Natural killer cell (primary cell): Measurements from ENCODE around the gene TUFM. TPM values are rescaled to one million over a fixed set of nuclear protein-coding genes. Genes with fewer than 3 reads are reported as not detected.
"Not testable (repeated sequence)": the region's sequence is repeated elsewhere in the genome, so short reads cannot be mapped to it uniquely, and the experiment has no call there.

ENCODE experiments used
- ATAC-seq, 3 donors: fragments of 150-1000 bp in 2 of 3; fragments of 200-7000 bp in 1 of 3; cut with Tn5 transposase; 1 replicate in 1 of 3; 2 replicates in 2 of 3; pipeline ENCODE4 v1.10.0; 2021; ENCODE audit warnings: mild to moderate bottlenecking in 2 of 3, moderate library complexity in 2 of 3
- DNase-seq, 2 donors: peaks; one replicate each; pipeline versions ENCODE4 v3.0.0 to v3.0.0-alpha.2; 2013 to 2021; ENCODE audit warnings: mixed read lengths in 1 of 2
- H3K27ac ChIP-seq: one replicate; pipeline ENCODE4 v1.5.1; 2013; ENCODE audit warnings: mild to moderate bottlenecking, low read length
- H3K27me3 ChIP-seq: one replicate; pipeline ENCODE4 v1.6.1; 2013; ENCODE audit warnings: low read length; ENCODE audit not compliant: control insufficient read depth, insufficient read depth
- H3K36me3 ChIP-seq: one replicate; pipeline ENCODE4 v1.6.1; 2013; ENCODE audit warnings: low read length; ENCODE audit not compliant: control insufficient read depth, insufficient read depth
- H3K4me1 ChIP-seq: one replicate; pipeline ENCODE4 v1.6.1; 2013; ENCODE audit warnings: low read length; ENCODE audit not compliant: control insufficient read depth, insufficient read depth
- H3K4me3 ChIP-seq: one replicate; pipeline ENCODE4 v1.5.1; 2013; ENCODE audit warnings: low read length
- H3K9me3 ChIP-seq: one replicate; pipeline ENCODE4 v1.6.1; 2013; ENCODE audit warnings: low read length; ENCODE audit not compliant: control insufficient read depth, insufficient read depth
- H3K27ac Mint-ChIP-seq, 2 donors: one replicate each; pipeline ENCODE4 v1.8.0; 2022; ENCODE audit warnings: mild to moderate bottlenecking in 2 of 2, mixed read lengths in 2 of 2, moderate library complexity in 1 of 2
- H3K27me3 Mint-ChIP-seq, 2 donors: one replicate each; pipeline ENCODE4 v1.8.0; 2022; ENCODE audit warnings: low read depth in 2 of 2, mixed read lengths in 2 of 2
- H3K36me3 Mint-ChIP-seq: one replicate; pipeline ENCODE4 v1.8.0; 2022; ENCODE audit warnings: mixed read lengths
- H3K4me1 Mint-ChIP-seq, 2 donors: one replicate each; pipeline ENCODE4 v1.8.0; 2022; ENCODE audit warnings: mixed read lengths in 2 of 2
- H3K4me3 Mint-ChIP-seq: one replicate; pipeline ENCODE4 v1.8.0; 2022; ENCODE audit warnings: mild to moderate bottlenecking, moderate library complexity, mixed read lengths
- H3K9me3 Mint-ChIP-seq, 2 donors: one replicate each; pipeline ENCODE4 v1.8.0; 2022; ENCODE audit warnings: mixed read lengths in 2 of 2
- WGBS: methylation state at CpG from one replicate; pipeline ENCODE4 v1.1.7; 2013; ENCODE audit warnings: missing lambda C conversion rate; ENCODE audit not compliant: insufficient coverage; 5-methylcytosine and 5-hydroxymethylcytosine counted together
- intact Hi-C: fragments of 100-400 bp; cut with micrococcal nuclease; formaldehyde crosslinking; loops from one replicate; pipeline ENCODE4 v1.14.2; 2022
- total RNA-seq, 4 donors: library from RNA; stranded (reverse); fragments of 120-200 nt in 1 of 4; gene quantifications; one replicate each; pipeline versions ENCODE4 v1.2.3 to v1.2.4, GENCODE V29; 2013 to 2022
- TF ChIP-seq, protein P1 (sequence below): fragments of 200-600 bp; IDR thresholded peaks from one replicate; pipeline ENCODE4 v1.8.0; 2022; ENCODE audit warnings: antibody characterized with exemption

Gene TUFM
- total RNA-seq, 3 donors from 2014 or later (not counting 1 experiment from before 2014, with no cell fraction given), result 108 to 128 (median 118) TPM

DNA sequence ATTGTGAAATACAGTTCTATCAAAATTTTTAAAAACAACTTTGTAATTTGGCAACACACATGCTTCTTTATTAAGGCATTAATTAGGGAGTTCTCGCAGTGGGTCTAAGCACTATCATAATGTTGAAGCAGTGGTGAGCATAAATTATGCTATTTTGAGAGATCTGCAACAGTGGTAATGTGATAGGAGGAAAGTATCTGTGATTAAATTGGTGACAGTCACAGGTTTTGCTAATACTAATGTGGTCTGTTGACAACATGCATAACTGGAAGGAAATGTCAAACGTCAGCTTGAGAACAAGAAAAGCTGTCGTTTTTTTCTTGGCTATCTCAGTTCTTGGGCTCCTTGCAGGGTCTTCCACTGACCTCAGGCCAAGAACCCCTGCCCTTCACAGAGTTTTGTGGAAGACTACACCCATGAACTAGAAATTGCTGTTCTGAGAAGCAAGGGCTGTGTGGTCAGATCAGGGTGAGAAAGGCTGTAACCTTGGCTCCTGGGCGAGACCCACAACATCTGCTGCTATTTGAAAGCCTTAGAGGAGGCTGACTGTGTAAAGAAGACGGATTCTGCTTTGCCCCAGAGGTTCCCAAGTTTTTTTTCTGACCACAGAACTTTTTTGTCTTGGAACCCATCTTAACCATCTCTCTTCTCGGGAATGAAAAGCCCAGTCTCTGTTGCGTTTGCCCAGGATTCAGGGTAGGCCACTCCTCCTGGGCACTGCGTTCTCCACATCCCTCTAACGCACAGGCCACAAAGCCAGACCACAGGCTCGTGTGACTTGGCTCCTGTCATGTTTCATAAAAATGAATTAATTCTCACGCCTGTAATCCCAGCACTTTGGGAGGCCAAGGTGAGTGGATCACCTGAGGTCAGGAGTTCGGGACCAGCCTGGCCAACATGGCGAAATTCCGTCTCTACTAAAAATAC lies 46.1 kb upstream of the TUFM start:
- TF ChIP-seq, protein P1, sequence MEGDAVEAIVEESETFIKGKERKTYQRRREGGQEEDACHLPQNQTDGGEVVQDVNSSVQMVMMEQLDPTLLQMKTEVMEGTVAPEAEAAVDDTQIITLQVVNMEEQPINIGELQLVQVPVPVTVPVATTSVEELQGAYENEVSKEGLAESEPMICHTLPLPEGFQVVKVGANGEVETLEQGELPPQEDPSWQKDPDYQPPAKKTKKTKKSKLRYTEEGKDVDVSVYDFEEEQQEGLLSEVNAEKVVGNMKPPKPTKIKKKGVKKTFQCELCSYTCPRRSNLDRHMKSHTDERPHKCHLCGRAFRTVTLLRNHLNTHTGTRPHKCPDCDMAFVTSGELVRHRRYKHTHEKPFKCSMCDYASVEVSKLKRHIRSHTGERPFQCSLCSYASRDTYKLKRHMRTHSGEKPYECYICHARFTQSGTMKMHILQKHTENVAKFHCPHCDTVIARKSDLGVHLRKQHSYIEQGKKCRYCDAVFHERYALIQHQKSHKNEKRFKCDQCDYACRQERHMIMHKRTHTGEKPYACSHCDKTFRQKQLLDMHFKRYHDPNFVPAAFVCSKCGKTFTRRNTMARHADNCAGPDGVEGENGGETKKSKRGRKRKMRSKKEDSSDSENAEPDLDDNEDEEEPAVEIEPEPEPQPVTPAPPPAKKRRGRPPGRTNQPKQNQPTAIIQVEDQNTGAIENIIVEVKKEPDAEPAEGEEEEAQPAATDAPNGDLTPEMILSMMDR, result no peak
- H3K36me3 ChIP-seq, result no peaks in the 10 kb centered on the region
- peak overlapping the region; percentile 85 to 93 for H3K27ac Mint-ChIP-seq
- H3K27ac ChIP-seq, result peak overlapping the region; percentile 71
- intact Hi-C loops, result no loop called here
- H3K4me1 Mint-ChIP-seq, result peaks cover 21 to 23% of the 10 kb centered on the region in 2 donors
- peaks cover 28% of the 10 kb centered on the region for H3K4me1 ChIP-seq
- ATAC-seq, result peak; percentile 77 to 89 (median 81)
- no peaks in the 10 kb centered on the region for H3K9me3 Mint-ChIP-seq
- H3K27me3 Mint-ChIP-seq, result no peaks in the 10 kb centered on the region
- no peaks in the 10 kb centered on the region for H3K36me3 Mint-ChIP-seq
- H3K27me3 ChIP-seq, result no peaks in the 10 kb centered on the region
- peak in 1 of 2 donors; percentile 43 for DNase-seq
- no peak overlapping the region for H3K4me3 ChIP-seq
- H3K4me3 Mint-ChIP-seq, result peak overlapping the region; percentile 61
- 48% methylated on average over 14 of the region's 14 CpGs for WGBS
- no peaks in the 10 kb centered on the region for H3K9me3 ChIP-seq

DNA sequence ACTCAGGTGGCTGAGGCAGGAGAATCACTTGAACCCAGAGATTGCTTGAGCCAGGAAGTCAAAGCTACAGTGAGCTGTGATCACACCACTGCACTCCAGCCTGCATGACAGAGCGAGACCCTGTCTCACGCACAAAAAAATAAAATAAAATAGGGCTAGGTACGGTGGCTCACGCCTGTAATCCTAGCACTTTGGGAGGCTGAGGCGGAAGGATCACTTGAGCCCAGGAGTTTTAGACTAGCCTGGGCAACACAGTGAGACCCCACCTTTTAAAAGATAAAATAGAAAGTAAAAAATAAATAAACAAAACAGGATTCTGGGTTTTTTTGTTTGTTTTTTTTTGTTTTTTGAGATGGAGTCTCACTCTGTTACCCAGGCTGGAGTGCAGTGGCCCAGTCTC lies 44.2 kb upstream of the TUFM start:
- 84% methylated on average over 5 of the region's 5 CpGs for WGBS
- DNase-seq, H3K27ac Mint-ChIP-seq, H3K36me3 Mint-ChIP-seq, H3K4me3 Mint-ChIP-seq, intact Hi-C loops, H3K27ac ChIP-seq, H3K9me3 Mint-ChIP-seq, ATAC-seq, H3K27me3 Mint-ChIP-seq, H3K36me3 ChIP-seq, H3K4me3 ChIP-seq, H3K9me3 ChIP-seq, H3K27me3 ChIP-seq: not testable (repeated sequence)
- H3K4me1 ChIP-seq, result peaks cover 28% of the 10 kb centered on the region
- H3K4me1 Mint-ChIP-seq, result peaks cover 21 to 23% of the 10 kb centered on the region in 2 donors

DNA sequence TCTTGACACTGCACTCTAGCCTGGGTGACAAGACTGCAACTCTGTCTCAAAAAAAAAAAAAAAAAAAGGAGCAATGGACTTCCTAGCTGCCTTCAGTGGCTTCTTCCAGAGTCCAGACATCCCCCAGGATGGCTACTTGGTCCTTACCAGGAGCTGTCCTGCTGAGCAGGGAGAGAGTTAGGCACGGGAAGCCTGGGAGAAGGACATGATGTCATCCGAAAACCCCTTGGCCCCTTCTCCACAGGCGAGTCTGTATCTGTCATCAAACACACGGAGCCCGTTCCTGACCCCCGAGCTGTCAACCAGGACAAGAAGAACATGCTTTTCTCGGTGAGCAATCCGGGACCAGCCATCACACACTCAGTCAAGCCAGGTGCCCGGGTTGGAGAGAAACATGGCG lies 40.8 kb upstream of the TUFM start:
- H3K27ac ChIP-seq, result no peak overlapping the region
- no peak overlapping the region for H3K4me3 ChIP-seq
- Mint-ChIP-seq H3K27me3 (no peaks in the 10 kb centered on the region), H3K4me3 (no peak overlapping the region), H3K36me3 (no peaks in the 10 kb centered on the region), H3K9me3 (no peaks in the 10 kb centered on the region), H3K4me1 (peaks cover 3% of the 10 kb centered on the region in 2 donors), H3K27ac (no peak overlapping the region)
- peaks cover 10% of the 10 kb centered on the region for H3K4me1 ChIP-seq
- H3K9me3 ChIP-seq, result no peaks in the 10 kb centered on the region
- WGBS, result 96% methylated on average over 10 of the region's 10 CpGs
- H3K27me3 ChIP-seq, result no peaks in the 10 kb centered on the region
- DNase-seq (no peak), ATAC-seq (no peak)
- TF ChIP-seq, protein P1, result no peak
- no peaks in the 10 kb centered on the region for H3K36me3 ChIP-seq
- intact Hi-C loops, result no loop called here

DNA sequence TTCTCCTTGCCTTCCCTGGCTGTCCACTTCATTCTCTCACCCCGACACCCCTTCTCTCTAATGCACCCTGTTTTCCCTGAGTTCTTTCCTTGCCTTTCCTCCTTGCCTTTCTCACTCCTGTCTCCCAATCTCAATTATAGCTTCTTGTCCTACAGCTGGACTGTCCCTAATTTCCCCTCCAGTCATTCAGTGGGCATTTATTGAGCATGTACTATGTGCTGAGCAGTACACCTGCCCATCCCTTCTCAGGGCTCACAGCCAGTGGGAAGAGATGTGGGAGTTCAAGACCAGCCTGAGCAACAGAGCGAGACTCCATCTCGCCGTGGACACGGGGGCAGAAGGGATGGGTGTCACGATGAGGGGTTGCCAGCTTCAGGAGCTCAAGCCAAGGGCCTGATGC lies 37.9 kb upstream of the TUFM start:
- H3K36me3 ChIP-seq, result no peaks in the 10 kb centered on the region
- H3K4me1 ChIP-seq, result peaks cover 15% of the 10 kb centered on the region
- no peaks in the 10 kb centered on the region for H3K9me3 ChIP-seq
- H3K27me3 Mint-ChIP-seq, result peaks cover 0 to 6% of the 10 kb centered on the region in 2 donors
- 98% methylated on average over 6 of the region's 6 CpGs for WGBS
- TF ChIP-seq, protein P1, result no peak
- no peak overlapping the region for H3K27ac Mint-ChIP-seq
- H3K27me3 ChIP-seq, result no peaks in the 10 kb centered on the region
- H3K4me3 Mint-ChIP-seq, result no peak overlapping the region
- no peak overlapping the region for H3K4me3 ChIP-seq
- H3K9me3 Mint-ChIP-seq, result no peaks in the 10 kb centered on the region
- no peaks in the 10 kb centered on the region for H3K36me3 Mint-ChIP-seq
- H3K27ac ChIP-seq, result no peak overlapping the region
- no peak for DNase-seq
- peaks cover 10 to 14% of the 10 kb centered on the region in 2 donors for H3K4me1 Mint-ChIP-seq
- intact Hi-C loops, result no loop called here
- no peak for ATAC-seq
